HTR-8/SVneo (cell line): ENCODE data around the gene PRR22.

ENCODE experiments used
- DNase-seq: peaks from one replicate; pipeline ENCODE4 v3.0.0; 2011; ENCODE audit warnings: low spot score, mixed read lengths; ENCODE audit not compliant: insufficient read length
- FAIRE-seq: peaks from 2 replicates; lab custom pipeline; 2011; peaks lifted over from hg19 to GRCh38; lab: Jason Lieb, UNC

PRR22 gene

DNA sequence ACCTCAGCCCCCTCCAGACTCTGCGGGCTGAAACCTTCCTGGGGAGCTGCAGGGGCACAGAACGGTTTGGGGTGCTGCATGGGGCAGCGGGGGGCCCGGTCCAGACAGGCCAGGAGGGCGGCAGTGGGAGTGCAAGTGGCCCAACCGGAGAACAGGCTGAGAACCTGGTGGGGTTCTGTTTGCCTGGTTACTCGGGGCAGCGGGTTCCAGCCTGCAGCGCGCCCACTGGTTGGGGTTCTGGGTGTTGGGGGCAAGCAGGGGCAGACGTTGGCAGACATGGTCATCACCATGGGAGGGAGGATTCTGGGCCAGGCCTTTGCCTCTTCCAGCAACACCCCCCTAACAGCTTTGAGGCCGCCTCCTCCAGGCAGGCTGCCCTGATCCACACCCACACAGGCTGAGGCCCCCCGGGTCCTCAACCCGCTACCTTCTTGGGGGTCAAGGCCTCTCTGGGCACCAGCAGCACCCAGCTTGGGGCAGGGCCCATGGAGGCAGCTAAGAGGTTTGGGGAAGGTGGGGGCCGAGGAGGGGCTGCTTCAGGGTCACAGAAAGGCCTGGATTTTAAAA lies at the start of gene PRR22:
Gene PRR22, minus strand, starts transcription at position 166 of the 567 bp plus-strand sequence. Its CDS starts 86 bp downstream, at position 80.
- no peak for DNase-seq
- no peak for FAIRE-seq

GRCh38 chr19:5832527-5833216 lies 48.1 kb upstream of the PRR22 start:
- no peak for DNase-seq
- no peak for FAIRE-seq

DNA sequence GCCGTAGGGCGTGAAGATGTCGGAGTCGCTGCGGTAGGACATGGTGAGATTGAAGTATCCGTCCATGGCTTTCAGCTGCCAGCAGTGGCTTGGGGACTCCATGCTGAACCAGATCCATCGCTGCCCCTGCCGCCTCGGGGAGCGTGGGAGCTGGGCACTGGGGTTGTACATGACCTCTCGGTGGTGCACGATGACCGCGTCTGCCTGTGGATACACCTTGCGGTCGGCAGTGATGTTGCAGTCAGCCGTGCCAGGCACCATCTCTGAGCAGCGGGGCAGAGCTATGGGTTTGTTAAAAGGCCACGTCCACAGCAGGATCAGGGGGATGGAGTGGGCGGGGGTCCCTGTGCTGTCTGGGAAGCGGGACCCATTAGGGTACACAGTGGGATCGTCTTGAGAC lies 47.5 kb upstream of the PRR22 start:
- DNase-seq, result no peak
- no peak for FAIRE-seq

- no peak for DNase-seq
- no peak for FAIRE-seq
These were observed 46.6 kb upstream of the PRR22 start for GRCh38 chr19:5831159-5831558.

- no peak for DNase-seq
These were observed 45.2 kb upstream of the PRR22 start for GRCh38 chr19:5829567-5830310.

GRCh38 chr19:5828661-5829566 lies 44.4 kb upstream of the PRR22 start:
- DNase-seq, result no peak

More at GRCh38 chr19:5829567-5830310, 45.2 kb upstream of the PRR22 start:
- FAIRE-seq, result no peak

DNA sequence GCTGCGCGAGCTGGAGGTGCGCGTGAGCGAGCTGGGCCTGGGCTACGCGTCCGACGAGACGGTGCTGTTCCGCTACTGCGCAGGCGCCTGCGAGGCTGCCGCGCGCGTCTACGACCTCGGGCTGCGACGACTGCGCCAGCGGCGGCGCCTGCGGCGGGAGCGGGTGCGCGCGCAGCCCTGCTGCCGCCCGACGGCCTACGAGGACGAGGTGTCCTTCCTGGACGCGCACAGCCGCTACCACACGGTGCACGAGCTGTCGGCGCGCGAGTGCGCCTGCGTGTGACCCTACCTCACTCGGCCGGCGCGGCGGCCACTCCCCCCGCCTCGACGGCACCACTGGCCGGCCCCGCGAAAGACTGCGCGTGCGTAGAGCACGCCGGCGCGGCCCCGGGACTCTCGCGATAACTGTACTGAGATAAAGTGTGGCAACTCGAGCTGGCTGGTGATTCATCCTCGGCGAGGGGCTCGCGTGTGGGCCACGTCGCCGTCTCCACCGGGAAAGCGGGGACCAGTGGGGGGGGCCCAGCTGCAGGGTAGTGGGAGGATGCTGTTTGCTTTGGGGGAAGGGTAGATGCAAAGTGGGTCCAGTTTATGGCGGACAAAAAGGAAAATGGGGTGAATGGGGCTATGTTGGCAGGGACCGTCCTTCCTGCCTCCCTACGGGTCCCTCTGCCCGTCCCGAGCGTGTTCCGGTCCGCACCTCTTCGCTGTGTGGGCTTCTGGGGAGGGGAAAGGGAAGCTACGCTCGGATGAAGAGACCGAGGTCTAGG lies 43.5 kb upstream of the PRR22 start:
- FAIRE-seq (peak; percentile 99), DNase-seq (peak; percentile 94)

More at GRCh38 chr19:5828661-5829566, 44.4 kb upstream of the PRR22 start:
- no peak for FAIRE-seq

- FAIRE-seq (no peak), DNase-seq (no peak)
These were observed 42.9 kb upstream of the PRR22 start for GRCh38 chr19:5827342-5827890.

GRCh38 chr19:5826531-5827341 lies 42.2 kb upstream of the PRR22 start:
- DNase-seq (peak; percentile 51), FAIRE-seq (no peak)

GRCh38 chr19:5825178-5825577 lies 40.6 kb upstream of the PRR22 start:
- DNase-seq (no peak), FAIRE-seq (no peak)

GRCh38 chr19:5824751-5825150 lies 40.2 kb upstream of the PRR22 start:
- FAIRE-seq, result no peak
- no peak for DNase-seq

DNA sequence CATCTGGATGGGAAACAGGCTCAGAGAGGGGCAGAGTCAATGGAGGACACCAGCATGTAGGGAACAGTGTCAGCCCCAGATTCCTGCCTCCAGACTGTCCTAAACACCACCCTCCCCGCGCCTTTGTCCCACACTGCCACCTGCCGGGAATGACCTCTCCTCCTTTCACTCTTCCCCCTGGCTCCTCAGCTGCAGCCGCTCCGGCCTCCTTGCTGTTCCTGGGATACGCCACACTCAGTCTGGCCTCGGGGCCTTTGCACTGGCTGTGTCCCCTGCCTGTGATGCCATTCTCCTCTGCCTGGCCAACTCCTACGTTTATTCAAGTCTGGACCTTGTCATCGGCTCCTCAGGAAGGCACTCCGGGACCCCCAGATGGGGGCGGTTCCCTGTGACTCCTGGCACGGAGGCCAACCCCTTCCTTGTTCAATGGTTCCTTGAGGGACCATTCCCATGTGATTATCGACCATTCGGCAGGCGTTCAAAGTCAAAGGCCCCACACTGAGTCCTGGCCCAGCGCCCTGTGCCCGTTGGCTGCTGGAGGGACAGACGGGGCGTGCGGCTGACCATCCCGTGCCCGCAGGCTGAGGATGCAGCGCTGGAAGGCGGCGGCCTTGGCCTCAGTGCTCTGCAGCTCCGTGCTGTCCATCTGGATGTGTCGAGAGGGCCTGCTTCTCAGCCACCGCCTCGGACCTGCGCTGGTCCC lies 39.2 kb upstream of the PRR22 start:
- DNase-seq (no peak), FAIRE-seq (no peak)

GRCh38 chr19:5822181-5822844 lies 37.8 kb upstream of the PRR22 start:
- FAIRE-seq, result no peak

GRCh38 chr19:5821521-5822180 lies 37.1 kb upstream of the PRR22 start:
- no peak for DNase-seq
- no peak for FAIRE-seq

More at GRCh38 chr19:5822181-5822844, 37.8 kb upstream of the PRR22 start:
- no peak for DNase-seq

DNA sequence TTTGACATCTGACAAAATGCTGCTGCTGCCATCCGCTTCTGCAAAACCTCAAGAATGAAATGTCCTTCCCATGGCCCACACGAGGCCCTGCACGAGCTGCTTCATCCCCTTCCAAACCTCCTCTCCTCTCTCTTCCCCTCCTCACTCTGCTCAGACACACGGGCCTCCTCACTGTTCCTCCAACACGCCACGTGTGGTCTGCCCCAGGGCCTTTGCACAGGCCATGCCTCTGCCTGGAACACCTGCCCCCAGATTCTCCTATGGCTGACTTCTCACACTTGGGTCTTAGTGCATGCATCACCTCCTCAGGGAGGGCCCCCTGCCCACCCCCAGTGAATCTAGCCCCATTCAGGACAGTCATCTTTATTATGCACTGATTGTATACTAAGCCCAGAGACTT lies 36.2 kb upstream of the PRR22 start:
- DNase-seq (no peak), FAIRE-seq (no peak)

- FAIRE-seq, result no peak
These were observed 34.0 kb upstream of the PRR22 start for GRCh38 chr19:5818594-5818993.

GRCh38 chr19:5817218-5817617 lies 32.7 kb upstream of the PRR22 start:
- DNase-seq (no peak), FAIRE-seq (no peak)

More at GRCh38 chr19:5818594-5818993, 34.0 kb upstream of the PRR22 start:
- DNase-seq, result no peak
